HG02870 (cell line): ENCODE data around the gene WDR90.
"Not testable (repeated sequence)": the region's sequence is repeated elsewhere in the genome, so short reads cannot be mapped to it uniquely, and the experiment has no call there.

Experiments
- ATAC-seq: cut with Tn5 transposase; IDR thresholded peaks from one replicate; pipeline ENCODE4 v1.9.1; 2021; ENCODE audit warnings: mild to moderate bottlenecking, moderate library complexity; ENCODE audit not compliant: unreplicated experiment

The WDR90 gene

DNA sequence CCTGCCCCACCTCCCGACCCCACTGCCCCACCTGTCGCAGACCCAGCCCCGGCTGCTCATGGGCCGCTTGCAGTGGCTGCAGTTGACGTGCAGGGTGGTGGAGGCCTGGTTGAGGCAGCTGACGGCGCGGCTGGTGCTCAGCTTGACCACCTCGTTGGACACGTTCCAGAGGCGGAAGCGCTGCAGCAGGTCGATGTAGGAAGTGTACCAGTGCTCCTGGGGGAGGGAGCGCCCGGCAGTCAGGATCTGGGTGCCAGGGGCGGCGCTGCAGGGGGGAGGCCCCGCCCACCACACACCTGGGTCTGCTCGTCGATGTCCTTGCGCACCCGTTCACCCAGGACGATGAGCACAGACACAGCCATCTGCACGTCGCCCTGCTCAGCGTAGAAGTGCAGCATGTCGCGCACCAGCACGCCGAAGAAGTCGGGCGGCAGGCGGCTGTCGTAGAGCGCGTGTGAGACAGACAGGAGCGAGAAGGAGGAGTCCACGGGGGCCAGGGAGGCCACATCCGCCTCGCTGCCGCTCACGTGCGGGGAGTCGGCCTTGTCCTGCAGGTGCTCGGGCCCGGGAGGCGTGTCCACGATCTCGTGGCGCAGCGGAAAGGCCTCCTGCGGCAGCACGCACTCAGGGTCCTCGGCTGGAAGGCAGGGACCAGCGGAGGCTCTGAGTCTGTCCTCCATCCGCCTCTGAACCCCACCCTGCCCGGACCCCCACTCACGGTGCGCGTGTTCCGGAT lies 36.0 kb downstream of the WDR90 start:
- no peak for ATAC-seq

DNA sequence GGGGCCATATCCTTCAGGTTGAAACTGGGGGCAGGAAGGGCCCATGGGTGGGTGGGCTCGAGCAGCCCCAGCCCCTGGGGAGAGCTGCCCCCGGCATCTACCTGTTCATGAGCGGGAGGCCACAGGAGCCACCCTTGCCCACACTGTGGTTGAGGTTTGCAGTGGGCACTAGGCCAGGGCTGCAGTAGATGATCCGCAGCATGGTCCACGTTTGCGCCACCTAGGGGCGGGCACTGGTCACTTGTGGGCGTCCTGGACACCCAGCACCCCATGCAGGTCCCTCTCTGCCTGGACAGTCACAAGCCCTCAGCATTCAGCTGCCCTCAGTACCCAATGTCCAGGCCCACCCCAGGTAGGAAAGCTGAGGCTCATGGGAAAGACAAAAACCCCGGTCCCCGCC lies 36.8 kb downstream of the WDR90 start:
- ATAC-seq = no peak

DNA sequence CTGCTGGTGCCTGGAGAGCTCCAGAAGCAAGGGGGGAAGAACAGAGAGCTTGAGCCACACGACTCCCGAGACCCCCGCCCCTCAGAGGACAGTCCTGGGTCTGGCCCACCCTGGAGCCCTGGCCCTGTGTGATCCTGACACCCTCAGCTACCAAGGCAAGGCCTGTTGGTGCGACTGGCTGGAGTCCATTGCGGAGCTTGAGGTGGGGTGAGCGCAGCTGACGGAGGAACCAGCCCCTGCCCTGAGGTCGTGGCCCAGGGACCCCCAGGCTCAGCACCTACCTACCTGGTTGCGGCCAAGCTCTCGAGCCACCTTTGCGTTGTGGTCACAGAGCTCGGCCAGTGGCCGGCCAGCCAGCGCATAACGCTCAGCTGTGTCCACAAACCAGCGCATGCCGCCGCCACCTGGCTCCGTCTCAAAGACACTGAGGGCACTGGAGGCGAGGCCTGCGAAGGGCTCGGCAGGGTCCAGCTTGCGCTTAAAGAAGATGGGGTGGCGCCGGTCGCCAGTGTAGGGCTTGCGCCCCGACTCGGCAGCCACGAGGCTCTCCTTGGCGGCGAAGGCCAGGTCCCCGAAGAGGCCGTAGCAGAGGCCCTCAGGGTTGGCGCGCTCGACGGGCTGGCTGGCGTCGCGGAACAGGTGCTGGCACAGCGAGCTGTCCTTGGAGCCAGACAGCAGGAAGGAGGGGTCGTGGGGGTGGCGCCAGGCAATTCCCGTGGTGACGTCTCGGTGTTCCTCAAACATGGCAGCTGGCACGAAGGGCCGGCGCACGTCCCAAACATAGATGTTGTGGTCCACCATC lies 37.5 kb downstream of the WDR90 start:
- no peak for ATAC-seq

DNA sequence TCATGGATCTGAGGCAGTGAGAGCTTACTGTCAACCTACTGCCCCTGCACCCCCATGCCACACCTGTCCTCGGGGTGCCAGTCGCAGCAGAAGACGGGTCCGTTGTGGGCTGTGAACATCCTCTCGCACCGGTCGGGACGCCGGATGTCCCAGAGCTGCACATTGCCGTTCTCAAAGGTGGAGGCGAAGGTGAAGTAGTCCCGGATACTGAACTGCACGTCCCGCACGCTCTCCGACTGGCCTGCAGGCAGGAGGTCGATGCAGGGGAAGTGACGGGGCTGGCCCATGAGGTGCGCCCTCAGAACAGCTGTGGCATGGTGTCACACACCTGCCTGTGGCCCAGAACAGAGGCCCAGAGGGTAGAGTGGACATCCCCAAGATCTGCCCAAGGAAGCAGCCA lies 38.3 kb downstream of the WDR90 start:
- ATAC-seq = no peak

DNA sequence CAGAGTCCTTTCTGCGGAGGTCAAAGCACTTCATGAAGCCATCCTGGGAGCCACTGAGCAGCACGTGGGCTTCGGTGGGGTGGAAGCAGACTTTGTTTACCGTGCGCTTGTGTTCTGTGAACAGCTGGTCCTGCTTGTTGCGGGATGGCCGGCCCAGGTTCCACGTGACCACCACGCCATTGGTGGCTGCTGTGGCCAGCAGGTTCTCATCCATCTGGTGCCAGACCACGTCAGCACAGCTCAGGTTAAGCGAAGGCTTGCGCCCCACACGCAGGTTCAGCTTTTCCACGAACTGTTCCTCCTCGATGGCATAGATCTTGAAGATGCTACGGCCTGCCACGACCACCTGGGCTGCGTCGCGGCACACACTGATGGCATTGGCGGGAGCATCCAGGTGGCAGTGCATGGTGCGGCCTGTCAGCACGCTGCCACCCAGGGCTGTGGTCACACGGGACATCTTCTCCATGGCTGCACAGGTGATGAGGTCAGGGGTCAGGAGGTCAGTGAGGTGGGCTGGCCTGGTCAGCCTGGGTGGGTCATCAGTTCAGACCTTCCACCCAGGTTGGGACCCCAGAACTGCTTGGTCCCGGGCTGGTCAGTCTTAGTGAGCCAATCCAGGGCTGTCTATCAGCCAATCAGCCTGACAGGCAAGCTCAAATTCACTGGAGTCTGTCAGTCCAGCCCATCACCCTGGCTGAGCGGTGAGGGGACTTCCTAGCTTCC lies 40.2 kb downstream of the WDR90 start:
- no peak for ATAC-seq

DNA sequence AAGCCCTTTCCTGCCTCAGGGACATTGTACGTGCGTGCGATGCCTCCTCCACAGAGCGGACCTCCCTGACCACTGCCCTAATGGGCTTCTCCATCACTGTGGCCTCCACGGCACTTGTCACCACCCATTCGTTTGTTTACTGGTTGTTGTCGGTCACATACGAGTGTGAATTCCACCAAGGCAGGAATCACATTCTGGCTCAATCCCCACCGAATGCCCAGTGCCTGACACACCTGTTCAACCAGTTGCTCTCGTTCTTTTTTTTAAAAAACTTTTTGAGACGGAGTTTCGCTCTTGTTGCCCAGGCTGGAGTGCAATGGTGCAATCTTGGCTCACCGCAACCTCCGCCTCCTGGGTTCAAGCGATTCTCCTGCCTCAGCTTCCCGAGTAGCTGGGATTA lies 42.1 kb downstream of the WDR90 start:
- ATAC-seq = not testable (repeated sequence)

DNA sequence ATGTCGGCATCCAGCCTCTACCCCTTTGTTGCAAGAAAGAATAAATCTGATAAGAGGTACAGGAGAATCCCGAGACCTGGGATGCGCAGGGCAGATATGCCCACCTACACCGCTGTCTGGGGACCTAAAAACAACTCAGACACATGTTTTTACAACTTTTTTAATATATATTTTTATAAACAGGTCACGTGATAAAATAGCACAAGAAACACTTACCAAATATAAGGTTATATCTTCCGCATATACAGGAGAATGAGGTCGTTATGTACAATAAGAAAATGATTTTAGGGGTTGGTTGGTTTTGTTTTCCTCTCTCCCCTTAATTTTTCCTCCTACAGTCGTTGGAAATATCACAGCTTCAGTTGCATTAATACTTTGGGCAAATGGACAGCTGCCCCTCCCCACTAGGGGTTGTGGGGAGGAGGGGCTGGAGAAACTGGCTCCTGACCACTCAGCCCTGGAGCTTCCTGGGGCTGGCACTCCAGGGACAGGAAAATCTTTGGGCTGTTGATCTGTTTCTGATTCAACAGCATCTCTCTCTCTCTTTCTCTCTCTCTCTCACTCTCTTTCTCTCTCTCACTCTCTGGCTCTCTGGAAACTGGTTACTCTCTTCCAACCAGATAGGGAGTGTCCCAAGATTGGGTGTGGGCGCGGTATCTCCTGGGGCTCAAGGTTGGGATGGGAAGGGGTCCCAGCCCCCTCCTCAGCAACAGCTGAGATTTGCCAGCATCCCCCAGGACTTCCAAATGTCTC lies 43.4 kb downstream of the WDR90 start:
- ATAC-seq = no peak

DNA sequence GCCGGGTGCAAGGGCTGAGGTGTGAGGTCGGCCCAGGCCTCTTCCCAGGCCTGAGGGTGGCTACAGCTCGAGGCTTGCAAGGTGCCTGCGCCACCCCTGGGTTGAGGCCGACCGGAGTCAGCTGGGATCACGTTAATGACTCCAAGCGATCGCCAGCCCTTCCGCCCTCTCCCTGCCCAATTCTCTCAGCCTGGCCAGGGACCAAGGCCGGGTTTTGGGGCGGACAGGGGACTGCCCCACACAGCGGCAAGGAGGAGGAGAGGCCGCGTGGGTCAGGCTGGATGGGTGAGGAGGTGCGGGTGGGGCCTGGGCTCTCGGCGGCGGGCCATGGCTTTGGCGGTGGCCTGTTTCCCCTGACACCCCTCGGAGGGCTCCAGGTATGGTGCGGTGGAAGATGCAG lies 44.2 kb downstream of the WDR90 start:
- ATAC-seq = no peak

DNA sequence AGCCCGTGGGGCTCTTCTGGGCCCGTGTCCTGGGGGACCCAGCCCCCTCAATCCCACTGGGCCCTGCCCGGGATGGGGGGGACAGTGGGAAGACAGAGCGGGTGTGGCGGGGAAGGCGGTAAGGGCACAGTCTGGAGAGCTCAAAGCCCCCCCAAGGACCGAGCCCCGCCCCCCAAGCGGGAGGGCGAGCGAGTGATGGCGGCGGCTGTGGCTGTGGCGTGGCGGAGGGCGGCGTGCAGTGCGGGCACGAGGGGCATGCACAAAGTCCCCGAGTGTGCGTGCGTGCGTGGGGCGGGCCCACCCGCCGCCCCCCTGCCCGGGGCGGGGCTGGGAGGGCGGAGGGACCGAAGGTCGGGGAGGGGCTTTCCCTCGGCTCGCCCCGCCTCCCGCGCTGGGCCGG lies 44.6 kb downstream of the WDR90 start:
- ATAC-seq = no peak

DNA sequence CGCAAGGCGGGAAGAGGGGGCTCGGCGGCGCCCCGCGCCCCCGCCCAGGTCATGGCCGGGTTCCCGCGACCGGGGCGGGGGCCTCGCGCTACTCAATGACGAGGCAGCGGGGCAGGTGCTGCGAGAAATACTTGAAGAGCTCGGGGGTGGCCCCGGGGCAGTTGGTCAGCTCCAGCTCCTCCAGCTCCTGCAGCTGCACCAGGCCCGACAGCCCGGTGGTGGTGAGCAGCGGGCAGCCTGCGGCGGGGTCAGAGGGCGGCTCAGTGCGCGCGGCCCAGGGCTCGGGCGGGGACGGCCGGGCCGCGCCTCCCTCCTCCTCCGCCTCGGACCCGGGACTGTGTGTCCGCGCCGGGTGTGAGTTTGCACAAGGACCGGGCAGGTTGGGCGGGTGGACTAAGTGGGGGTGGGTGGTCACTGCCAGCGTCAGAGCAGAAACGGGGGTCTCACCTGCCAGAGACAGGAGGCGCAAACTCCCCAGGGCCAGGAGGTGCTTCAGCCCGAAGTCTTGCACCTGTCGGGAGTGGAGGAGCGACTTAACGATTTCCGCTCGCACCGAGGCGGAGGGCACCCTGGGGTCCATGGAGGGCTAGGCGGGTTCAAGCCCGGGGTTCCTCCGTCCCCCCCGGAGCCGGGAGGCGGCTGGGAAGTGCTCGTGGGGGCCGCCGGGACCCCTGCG lies 45.2 kb downstream of the WDR90 start:
- ATAC-seq = no peak

DNA sequence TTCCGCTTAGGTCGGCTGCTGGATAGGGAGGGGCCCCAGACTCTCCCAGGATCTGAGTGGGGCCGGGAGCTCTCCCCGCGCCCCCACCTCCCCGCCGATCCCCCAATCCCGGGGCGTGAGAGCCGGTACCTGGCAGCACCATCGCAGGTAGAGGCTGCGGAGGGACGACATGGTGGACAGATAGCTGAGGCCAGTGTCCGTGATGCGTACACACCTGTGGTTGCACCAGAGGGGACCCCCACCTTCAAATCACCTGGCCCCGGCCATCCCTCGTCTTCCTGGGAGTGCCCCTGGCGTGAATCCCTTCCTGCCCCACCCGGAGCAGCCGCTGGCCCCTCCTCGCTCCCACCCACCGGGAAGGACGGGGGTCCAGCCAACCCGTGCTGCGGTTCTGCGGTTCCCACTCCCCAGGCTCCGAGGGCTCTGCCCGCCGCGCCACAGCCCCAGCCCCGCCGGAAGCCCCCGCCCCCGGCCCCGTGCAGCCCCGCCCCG lies 45.7 kb downstream of the WDR90 start:
- no peak for ATAC-seq

DNA sequence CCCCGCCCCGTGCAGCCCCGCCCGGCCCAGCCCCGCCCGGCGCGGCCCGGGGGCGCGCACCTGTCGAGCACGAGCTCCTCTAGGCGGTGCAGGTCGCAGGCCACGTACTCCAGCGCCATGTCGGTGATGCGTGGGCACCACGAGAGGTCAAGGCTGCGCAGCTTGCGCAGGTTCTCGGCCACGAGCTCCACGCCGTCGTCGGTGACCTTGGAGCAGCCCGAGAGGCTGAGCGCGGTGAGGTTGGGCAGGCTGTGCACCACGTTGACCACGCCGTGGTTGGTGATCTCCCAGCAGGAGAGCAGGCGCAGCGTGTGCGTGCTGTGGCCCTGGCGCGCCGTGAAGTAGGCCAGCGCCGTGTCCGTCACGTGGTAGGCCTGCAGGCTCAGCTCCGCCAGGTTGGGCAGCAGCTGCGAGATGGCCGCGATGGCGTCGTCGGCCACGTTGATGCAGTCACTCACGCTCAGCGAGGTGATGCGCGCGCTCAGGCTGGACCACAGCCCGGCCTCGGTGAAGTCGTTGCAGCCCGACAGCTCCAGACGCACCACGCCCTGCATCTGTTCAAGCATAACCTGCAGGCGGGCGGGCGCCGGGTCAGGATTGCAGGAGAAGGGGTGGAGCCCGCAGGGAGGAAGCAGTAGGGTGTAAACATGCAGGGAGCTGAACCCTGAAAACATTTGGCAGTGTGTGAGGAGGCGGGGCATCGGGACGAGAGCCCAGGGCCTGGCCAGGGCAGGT lies 46.4 kb downstream of the WDR90 start:
- no peak for ATAC-seq

DNA sequence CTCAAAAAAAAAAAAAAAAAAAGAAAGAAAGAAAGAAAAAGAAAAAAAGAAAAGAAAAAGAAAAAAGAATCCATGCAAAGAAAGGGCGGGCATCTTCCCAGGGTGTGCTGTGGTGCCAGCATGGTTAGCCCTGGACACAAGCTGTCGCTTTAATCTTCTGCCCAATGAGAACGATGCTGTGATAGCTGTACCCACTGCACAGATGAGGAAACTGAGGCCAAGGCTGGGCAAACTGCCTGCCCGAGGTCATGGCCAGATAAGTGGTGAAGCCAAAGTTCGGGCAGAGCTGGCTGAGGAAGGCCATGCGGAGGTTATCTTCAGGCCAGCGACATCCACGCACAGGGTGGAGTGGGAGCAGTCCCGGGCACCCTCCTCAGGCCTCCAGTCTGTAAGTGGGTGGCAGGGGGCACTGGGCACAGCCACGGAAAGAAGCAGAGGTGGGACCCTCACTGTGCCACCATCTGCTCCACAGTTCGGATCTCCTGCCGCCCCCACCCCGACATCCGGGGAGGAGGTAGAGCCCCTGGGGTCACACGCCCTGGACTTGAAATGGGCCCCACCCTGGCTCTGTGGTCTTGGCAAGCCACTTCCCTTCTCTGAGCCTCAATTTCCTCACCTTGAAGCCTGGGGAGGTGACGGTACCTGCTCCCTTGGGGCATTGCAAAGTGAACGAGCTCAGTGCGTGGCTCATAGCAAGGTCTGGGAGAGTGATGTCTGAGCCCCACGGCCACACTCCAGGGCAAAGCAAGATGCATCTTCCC lies 49.9 kb downstream of the WDR90 start:
- ATAC-seq = no peak

DNA sequence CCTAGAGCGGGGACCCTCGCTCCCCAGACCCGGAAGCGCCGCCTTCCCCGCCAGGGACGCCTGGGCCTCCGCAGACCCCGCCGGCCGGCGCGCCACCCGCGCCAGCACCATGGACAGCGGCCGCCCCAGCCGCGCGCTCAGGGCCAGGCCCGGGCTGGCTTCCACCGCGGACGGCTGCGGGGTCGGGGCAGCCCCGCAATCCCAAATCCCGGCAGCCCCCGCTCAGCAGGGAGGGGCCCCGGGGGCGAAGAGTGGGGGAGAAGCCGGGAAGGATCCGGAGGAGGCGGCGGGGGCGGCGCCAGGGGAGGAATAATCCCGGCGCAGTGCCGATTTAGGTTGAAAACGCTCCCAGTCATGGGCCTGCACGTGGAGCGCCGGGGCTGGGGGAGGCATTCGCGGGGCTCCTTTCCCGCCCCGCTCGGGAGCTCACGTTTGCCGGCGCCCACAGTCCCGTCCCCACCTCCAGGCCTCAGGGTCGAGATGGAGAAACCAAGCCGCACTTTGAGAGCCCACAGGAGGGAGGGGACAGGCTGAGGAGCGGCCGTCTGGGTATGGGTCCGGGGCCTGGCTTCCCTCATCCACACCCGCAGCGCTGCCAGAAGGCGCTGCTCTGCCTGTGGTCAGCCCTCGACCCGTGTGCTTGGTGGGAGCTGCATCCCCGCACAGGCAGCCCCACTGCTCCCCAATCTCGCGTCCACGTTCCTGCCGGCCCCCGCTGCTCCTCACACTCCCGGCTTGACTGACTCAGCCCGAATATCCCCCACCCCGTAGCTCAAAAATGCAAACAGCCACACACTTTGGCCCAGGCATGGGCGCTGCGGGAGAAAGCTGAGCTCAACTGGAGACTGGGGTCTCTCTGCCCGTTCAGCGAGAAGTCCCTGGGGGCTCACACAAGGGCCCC lies 51.8 kb downstream of the WDR90 start:
- ATAC-seq = no peak

DNA sequence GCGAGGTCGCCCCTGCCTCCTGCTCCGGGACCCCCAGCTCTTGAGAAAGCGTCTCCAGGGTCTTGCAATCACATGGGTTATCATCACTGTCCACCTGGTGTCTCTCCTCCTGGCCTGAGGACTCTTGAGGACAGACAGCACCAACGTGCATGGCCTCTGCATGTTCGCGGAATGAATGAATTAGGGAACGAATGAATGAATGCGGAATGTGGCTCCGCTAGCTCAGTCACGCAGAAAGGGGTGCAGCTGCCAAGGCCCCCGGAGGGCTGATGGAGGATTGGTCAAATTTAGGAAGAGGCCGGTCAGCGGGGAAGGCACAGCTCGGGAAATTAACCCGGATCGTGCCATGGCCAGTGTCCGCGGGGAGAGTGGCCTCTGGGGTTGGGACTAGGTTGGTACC lies 53.2 kb downstream of the WDR90 start:
- no peak for ATAC-seq

DNA sequence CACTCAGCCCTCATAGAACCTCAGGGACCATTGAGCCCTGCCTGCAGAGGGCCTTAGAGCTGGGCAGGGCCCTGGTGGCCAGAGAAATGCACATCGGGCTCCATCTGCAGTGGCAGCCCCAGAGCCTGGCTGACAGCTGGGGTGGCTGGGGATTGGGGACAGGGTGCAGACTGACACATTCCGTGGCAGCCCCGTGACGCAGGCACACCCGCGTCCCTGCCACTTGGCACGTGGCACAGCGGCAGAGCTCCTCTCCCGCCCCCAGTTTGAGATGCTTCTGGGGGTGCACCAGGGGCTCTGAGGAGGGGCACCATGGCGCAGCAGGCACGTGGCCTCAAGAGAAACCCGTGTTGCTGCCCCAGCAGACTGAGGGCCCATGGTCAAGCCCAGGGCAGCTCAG lies 54.2 kb downstream of the WDR90 start:
- no peak for ATAC-seq

DNA sequence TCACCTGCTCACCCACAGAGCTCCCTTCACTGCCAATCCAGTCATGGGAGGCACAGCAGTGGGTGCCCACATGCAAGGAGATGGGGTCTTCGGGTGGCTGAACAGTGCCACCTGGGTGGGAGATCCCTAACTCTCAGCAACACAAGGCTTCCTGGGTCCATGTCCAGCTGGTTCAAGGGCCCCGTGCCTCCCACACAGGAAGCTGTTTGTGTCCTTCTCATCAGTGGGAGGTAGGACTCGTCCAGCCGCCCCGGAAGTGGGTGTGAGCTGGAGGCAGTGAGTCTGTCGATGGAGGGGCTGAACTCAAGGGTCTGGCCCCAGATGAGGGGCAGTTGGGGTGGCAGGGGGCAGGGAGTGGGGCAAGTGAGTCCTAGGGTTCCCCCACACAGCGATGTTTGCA lies 54.9 kb downstream of the WDR90 start:
- ATAC-seq = no peak
